Measurements from ENCODE around the gene KLHL6. TPM values are rescaled to one million over a fixed set of nuclear protein-coding genes. Genes with fewer than 3 reads are reported as not detected.
"Not testable (repeated sequence)": the region's sequence is repeated elsewhere in the genome, so short reads cannot be mapped to it uniquely, and the experiment has no call there.

The KLHL6 gene
- total RNA-seq, 4 donors from 2014 or later, result 2.1 to 4.5 (median 3.0) TPM

DNA sequence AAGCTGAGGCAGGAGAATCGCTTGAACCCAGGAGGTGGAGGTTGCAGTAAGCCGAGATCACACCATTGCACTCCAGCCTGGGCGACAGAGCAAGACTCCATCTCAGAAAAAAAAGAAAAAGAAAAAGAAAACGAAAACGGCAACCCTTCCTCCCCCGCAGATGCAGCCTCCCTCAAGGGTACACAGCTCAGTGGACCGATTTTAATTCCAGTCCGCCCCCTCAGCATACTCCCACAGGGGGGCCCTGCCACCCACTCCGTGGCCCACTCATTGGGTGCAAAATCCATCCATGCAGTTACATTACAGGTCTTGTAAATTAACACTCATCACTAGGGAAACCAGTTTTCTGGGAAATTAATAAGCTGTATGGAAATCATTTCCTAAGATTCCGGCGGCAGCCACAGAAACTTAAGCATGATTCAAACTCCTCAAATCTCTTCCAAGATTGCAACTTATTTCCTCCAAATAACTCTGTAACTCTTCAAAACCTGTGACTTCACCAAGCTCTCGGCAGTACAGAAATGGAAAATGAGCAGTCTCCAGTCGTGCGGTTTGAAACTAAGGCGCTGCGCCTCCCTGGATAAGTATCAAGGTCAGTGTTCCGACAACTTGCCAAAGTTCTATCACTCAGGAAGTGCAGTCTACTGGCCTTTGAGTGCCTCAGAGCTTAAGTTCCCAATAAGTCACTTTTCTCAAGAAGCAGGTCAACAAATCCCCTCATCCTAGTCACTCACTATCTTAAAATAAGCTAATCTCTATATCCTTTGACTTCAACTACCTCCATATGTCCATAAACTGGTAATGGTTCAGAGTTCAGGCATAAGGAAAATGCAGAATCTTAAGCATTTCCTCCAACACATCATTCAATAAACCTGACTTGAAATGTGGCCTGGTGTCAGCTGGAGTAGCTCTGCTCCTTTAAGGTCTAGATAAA lies 24.7 kb upstream of the KLHL6 start:
- Histone ChIP-seq H3K9me3 (no peaks in the 10 kb centered on the region), H3K4me3 (peak overlapping the region in 2 of 4 donors; percentile 9 to 16), H3K27me3 (no peaks in the 10 kb centered on the region), H3K4me1 (peaks cover 0 to 45% (median 16%) of the 10 kb centered on the region in 4 donors), H3K36me3 (no peaks in the 10 kb centered on the region), H3K27ac (peak overlapping the region in 1 of 4 donors; percentile 1)
- DNase-seq (ENCODE audit: low spot score in 2 of 2), result peak in 1 of 2 donors; percentile 19
- WGBS, 2 donors, result 42 to 46% methylated on average over 17 of the region's 17 CpGs
- TF ChIP-seq, protein P1, sequence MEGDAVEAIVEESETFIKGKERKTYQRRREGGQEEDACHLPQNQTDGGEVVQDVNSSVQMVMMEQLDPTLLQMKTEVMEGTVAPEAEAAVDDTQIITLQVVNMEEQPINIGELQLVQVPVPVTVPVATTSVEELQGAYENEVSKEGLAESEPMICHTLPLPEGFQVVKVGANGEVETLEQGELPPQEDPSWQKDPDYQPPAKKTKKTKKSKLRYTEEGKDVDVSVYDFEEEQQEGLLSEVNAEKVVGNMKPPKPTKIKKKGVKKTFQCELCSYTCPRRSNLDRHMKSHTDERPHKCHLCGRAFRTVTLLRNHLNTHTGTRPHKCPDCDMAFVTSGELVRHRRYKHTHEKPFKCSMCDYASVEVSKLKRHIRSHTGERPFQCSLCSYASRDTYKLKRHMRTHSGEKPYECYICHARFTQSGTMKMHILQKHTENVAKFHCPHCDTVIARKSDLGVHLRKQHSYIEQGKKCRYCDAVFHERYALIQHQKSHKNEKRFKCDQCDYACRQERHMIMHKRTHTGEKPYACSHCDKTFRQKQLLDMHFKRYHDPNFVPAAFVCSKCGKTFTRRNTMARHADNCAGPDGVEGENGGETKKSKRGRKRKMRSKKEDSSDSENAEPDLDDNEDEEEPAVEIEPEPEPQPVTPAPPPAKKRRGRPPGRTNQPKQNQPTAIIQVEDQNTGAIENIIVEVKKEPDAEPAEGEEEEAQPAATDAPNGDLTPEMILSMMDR (IDR thresholded peaks at IDR 0.05), result no peak
- no peak for TF ChIP-seq EP300 (IDR thresholded peaks at IDR 0.05)
- no peak for TF ChIP-seq POLR2A (IDR thresholded peaks at IDR 0.05)

DNA sequence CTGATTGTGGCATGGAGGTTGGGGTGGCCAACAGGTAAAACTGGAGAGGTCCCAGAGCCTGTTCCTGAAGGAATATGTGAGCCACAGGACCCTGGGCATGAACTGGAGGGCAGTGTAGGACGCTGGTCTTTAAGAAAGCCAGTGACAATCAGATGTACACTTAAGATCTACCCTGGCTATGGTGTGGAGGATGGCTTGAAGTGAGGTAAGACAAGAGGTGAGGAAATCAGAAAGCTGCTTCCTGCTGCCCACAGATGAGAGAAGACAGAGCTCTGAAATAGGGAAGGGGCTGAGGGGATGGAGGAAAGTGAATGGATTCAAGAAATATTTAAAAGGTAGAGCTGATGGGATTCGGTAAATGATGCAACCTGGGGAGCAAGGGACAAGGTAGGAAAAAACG lies 22.7 kb upstream of the KLHL6 start:
- H3K9me3 ChIP-seq, result no peaks in the 10 kb centered on the region
- peaks cover 0 to 26% (median 7%) of the 10 kb centered on the region in 4 donors for H3K4me1 ChIP-seq
- H3K36me3 ChIP-seq, result no peaks in the 10 kb centered on the region
- H3K27me3 ChIP-seq, result no peaks in the 10 kb centered on the region
- no peak overlapping the region for H3K27ac ChIP-seq
- 93 to 96% methylated on average over 3 of the region's 3 CpGs for WGBS, 2 donors
- TF ChIP-seq EP300 (IDR thresholded peaks at IDR 0.05), result no peak
- TF ChIP-seq, protein P1 (IDR thresholded peaks at IDR 0.05), result no peak
- DNase-seq (ENCODE audit: low spot score in 2 of 2), result no peak
- H3K4me3 ChIP-seq, result no peak overlapping the region

DNA sequence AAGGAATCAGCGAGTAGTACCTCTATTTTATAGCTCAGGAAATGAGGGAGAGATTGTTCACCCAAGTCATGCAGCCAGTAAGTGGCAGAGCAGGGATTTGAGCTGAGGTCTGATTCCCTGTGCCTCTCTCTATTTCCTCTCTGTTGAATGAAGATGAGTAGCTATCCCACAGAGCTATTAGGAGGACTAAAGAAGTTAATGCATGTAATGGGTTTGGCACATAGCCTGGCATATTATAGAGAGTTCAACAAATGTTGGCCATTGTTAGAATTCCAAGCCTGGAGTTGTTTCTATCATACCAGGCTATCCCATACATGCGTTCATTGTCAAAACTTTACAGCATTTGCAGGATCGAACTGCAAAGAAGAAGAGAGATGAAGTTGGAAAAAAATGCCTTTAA lies 21.8 kb upstream of the KLHL6 start:
- Histone ChIP-seq H3K4me1 (peaks cover 0 to 20% (median 4%) of the 10 kb centered on the region in 4 donors), H3K4me3 (no peak overlapping the region), H3K27ac (no peak overlapping the region), H3K9me3 (no peaks in the 10 kb centered on the region), H3K36me3 (no peaks in the 10 kb centered on the region), H3K27me3 (no peaks in the 10 kb centered on the region)
- DNase-seq (ENCODE audit: low spot score in 2 of 2), result no peak
- 65 to 66% methylated on average over 3 of the region's 3 CpGs for WGBS, 2 donors
- TF ChIP-seq EP300 (IDR thresholded peaks at IDR 0.05) (no peak), POLR2A (IDR thresholded peaks at IDR 0.05) (no peak)
- TF ChIP-seq, protein P1 (IDR thresholded peaks at IDR 0.05), result no peak

DNA sequence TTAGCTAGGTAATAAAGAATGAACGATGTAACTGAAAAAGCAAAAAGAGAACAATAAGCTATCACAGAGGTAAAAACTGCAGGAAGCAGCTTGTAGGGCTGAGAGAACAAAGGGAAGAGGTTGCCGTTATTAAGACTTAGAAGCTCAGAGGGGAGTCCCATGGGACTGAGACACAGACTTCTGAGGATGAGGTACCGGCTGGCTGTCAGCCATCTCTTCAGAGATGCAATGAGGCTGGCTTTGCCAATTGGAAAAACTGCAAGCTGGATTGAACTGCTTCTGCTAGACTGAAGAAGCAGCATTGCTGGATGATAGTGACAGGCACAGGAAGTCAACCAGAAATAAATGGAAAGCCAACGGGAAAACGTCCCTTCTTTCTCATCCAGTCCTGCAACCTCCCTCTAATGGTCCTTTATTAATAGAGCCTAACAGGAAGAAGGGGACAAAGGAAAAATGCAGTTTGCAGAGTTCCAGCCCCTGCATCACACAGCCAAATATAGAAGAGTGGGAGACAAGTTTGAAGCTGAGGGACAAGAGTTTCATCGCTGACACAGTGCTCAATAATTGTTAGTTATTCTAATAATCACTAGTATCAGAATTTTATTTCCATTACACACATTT lies 21.1 kb upstream of the KLHL6 start:
- Histone ChIP-seq H3K27ac (no peak overlapping the region), H3K4me3 (no peak overlapping the region), H3K4me1 (peaks cover 0 to 15% (median 4%) of the 10 kb centered on the region in 4 donors), H3K27me3 (no peaks in the 10 kb centered on the region), H3K9me3 (no peaks in the 10 kb centered on the region), H3K36me3 (no peaks in the 10 kb centered on the region)
- no peak for DNase-seq (ENCODE audit: low spot score in 2 of 2)
- TF ChIP-seq, protein P1 (IDR thresholded peaks at IDR 0.05), result no peak
- no peak for TF ChIP-seq EP300 (IDR thresholded peaks at IDR 0.05)
- no peak for TF ChIP-seq POLR2A (IDR thresholded peaks at IDR 0.05)
- WGBS, 2 donors, result 37 to 38% methylated on average over 6 of the region's 6 CpGs

DNA sequence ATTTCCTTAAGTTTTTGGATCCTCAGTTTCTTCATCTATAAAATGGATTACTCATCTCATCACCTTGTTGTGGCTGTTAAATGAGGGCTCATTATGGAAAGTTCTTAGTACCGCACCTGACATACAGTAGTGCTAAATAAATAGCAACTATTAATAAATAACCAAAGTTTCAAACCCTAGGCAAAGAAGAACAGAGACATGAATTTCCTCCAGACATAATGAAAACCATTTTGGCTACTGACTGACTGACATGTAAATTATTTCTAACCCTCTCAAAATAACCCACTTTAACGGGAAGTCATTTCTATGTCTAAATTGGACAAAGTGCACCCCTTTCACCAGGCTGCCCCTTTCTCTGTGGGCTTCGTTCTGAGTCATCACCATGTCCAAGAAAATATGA lies 17.4 kb upstream of the KLHL6 start:
- Histone ChIP-seq H3K27me3 (no peaks in the 10 kb centered on the region), H3K4me1 (no peaks in the 10 kb centered on the region), H3K9me3 (no peaks in the 10 kb centered on the region), H3K4me3 (no peak overlapping the region), H3K36me3 (no peaks in the 10 kb centered on the region), H3K27ac (no peak overlapping the region)
- TF ChIP-seq, protein P1 (IDR thresholded peaks at IDR 0.05), result no peak
- TF ChIP-seq POLR2A (IDR thresholded peaks at IDR 0.05) (no peak), EP300 (IDR thresholded peaks at IDR 0.05) (no peak)
- 64 to 78% methylated on average over 3 of the region's 3 CpGs for WGBS, 2 donors
- DNase-seq (ENCODE audit: low spot score in 2 of 2), result no peak

DNA sequence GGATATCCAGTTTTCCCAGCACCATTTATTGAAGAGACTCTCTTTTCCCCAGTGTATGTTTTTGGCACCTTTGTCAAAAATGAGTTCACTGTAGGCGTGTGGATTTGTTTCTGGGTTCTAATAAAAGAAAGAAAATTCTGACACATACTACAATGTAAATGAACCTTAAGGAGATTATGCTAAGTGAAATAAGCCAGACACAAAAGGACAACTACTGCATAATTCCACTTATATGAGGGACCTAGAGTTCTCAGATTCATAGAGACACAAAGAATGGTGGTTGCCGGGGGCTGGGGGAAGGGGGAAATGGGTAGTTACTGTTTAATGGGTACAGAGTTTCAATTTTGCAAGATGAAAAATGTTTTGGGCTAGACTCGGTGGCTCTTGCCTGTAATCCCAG lies 14.7 kb upstream of the KLHL6 start:
- not testable (repeated sequence) for H3K36me3 ChIP-seq; H3K4me3 ChIP-seq; H3K9me3 ChIP-seq; H3K27me3 ChIP-seq; DNase-seq (ENCODE audit: low spot score in 2 of 2); H3K27ac ChIP-seq; H3K4me1 ChIP-seq
- WGBS, 2 donors, result 84 to 91% methylated on average over 3 of the region's 3 CpGs

Data from tibial nerve (tissue), 4 donors.